Effector memory CD8-positive, alpha-beta T cell (primary cell): ENCODE data around the gene ATRNL1.

ENCODE experiments used
- ATAC-seq: fragments of 150-1000 bp; cut with Tn5 transposase; replicated peaks from 2 replicates; pipeline ENCODE4 v1.10.0; 2021; ENCODE audit warnings: mild to moderate bottlenecking, moderate library complexity
- DNase-seq, 3 experiments: peaks; one replicate each; pipeline ENCODE4 v3.0.0; 2021
- H3K27ac Mint-ChIP-seq, 2 donors: one replicate each; pipeline ENCODE4 v1.8.0; 2022; ENCODE audit warnings: mild to moderate bottlenecking in 2 of 2, mixed read lengths in 2 of 2, moderate library complexity in 2 of 2
- H3K27me3 Mint-ChIP-seq, 2 donors: one replicate each; pipeline ENCODE4 v1.8.0; 2022; ENCODE audit warnings: mixed read lengths in 2 of 2
- H3K36me3 Mint-ChIP-seq: one replicate; pipeline ENCODE4 v1.8.0; 2022; ENCODE audit warnings: mild to moderate bottlenecking, moderate library complexity, mixed read lengths; ENCODE audit not compliant: insufficient read depth
- H3K4me1 Mint-ChIP-seq, 2 donors: one replicate each; pipeline ENCODE4 v1.8.0; 2022; ENCODE audit warnings: low read depth in 2 of 2, mixed read lengths in 2 of 2
- H3K4me3 Mint-ChIP-seq, 2 donors: one replicate each; pipeline ENCODE4 v1.8.0; 2022; ENCODE audit warnings: mild to moderate bottlenecking in 2 of 2, mixed read lengths in 2 of 2, moderate library complexity in 2 of 2
- H3K9me3 Mint-ChIP-seq, 2 donors: one replicate each; pipeline ENCODE4 v1.8.0; 2022; ENCODE audit warnings: mixed read lengths in 2 of 2

Gene ATRNL1

GRCh38 chr10:115963848-115964247 is 870.7 kb downstream of the ATRNL1 start:
- Mint-ChIP-seq H3K4me1 (no peaks in the 10 kb centered on the region), H3K9me3 (peaks cover 13 to 33% of the 10 kb centered on the region in 2 donors), H3K27me3 (no peaks in the 10 kb centered on the region), H3K27ac (no peak overlapping the region), H3K36me3 (no peaks in the 10 kb centered on the region), H3K4me3 (no peak overlapping the region)
- DNase-seq: no peak
- ATAC-seq: no peak

- DNase-seq (no peak), ATAC-seq (no peak)
- Mint-ChIP-seq H3K27ac (no peak overlapping the region), H3K36me3 (no peaks in the 10 kb centered on the region), H3K27me3 (no peaks in the 10 kb centered on the region), H3K9me3 (peaks cover 10 to 28% of the 10 kb centered on the region in 2 donors), H3K4me1 (no peaks in the 10 kb centered on the region), H3K4me3 (no peak overlapping the region)
Measured at GRCh38 chr10:115964827-115965226, 871.7 kb downstream of the ATRNL1 start.

GRCh38 chr10:115965376-115965775 is 872.2 kb downstream of the ATRNL1 start:
- H3K4me3 Mint-ChIP-seq: no peak overlapping the region

GRCh38 chr10:115968236-115968635 is 875.1 kb downstream of the ATRNL1 start:
- ATAC-seq (no peak), DNase-seq (no peak)
- Mint-ChIP-seq H3K4me3 (no peak overlapping the region), H3K36me3 (no peaks in the 10 kb centered on the region), H3K27me3 (no peaks in the 10 kb centered on the region), H3K9me3 (peaks cover 21 to 39% of the 10 kb centered on the region in 2 donors), H3K27ac (no peak overlapping the region), H3K4me1 (no peaks in the 10 kb centered on the region)

More at GRCh38 chr10:115965376-115965775, 872.2 kb downstream of the ATRNL1 start:
- Mint-ChIP-seq H3K4me1 (no peaks in the 10 kb centered on the region), H3K27ac (no peak overlapping the region), H3K9me3 (peaks cover 8 to 25% of the 10 kb centered on the region in 2 donors), H3K27me3 (no peaks in the 10 kb centered on the region), H3K36me3 (no peaks in the 10 kb centered on the region)
- DNase-seq (no peak), ATAC-seq (no peak)

- Mint-ChIP-seq H3K4me1 (no peaks in the 10 kb centered on the region), H3K27ac (no peak overlapping the region), H3K4me3 (no peak overlapping the region), H3K9me3 (peaks cover 19 to 40% of the 10 kb centered on the region in 2 donors), H3K36me3 (no peaks in the 10 kb centered on the region), H3K27me3 (no peaks in the 10 kb centered on the region)
- DNase-seq (no peak), ATAC-seq (no peak)
Measured at GRCh38 chr10:115969591-115969990, 876.4 kb downstream of the ATRNL1 start.

- DNase-seq (no peak), ATAC-seq (no peak)
- Mint-ChIP-seq H3K36me3 (no peaks in the 10 kb centered on the region), H3K9me3 (peaks cover 21 to 40% of the 10 kb centered on the region in 2 donors), H3K27me3 (no peaks in the 10 kb centered on the region), H3K4me3 (no peak overlapping the region), H3K27ac (no peak overlapping the region), H3K4me1 (no peaks in the 10 kb centered on the region)
Measured at GRCh38 chr10:115971921-115972320, 878.8 kb downstream of the ATRNL1 start.

- no peak overlapping the region for H3K4me3 Mint-ChIP-seq
- H3K9me3 Mint-ChIP-seq: peaks cover 19 to 38% of the 10 kb centered on the region in 2 donors
- no peaks in the 10 kb centered on the region for H3K27me3 Mint-ChIP-seq
- no peak overlapping the region for H3K27ac Mint-ChIP-seq
- ATAC-seq (no peak), DNase-seq (no peak)
- no peaks in the 10 kb centered on the region for H3K36me3 Mint-ChIP-seq
- H3K4me1 Mint-ChIP-seq: no peaks in the 10 kb centered on the region
Measured at GRCh38 chr10:115972426-115972825, 879.3 kb downstream of the ATRNL1 start.

GRCh38 chr10:115974351-115974750 is 881.2 kb downstream of the ATRNL1 start:
- DNase-seq (no peak), ATAC-seq (no peak)
- no peaks in the 10 kb centered on the region for H3K27me3 Mint-ChIP-seq
- no peaks in the 10 kb centered on the region for H3K36me3 Mint-ChIP-seq
- H3K4me1 Mint-ChIP-seq: no peaks in the 10 kb centered on the region
- no peak overlapping the region for H3K27ac Mint-ChIP-seq
- no peak overlapping the region for H3K4me3 Mint-ChIP-seq
- peaks cover 16 to 21% of the 10 kb centered on the region in 2 donors for H3K9me3 Mint-ChIP-seq

- Mint-ChIP-seq H3K27me3 (no peaks in the 10 kb centered on the region), H3K36me3 (no peaks in the 10 kb centered on the region), H3K4me3 (no peak overlapping the region), H3K9me3 (peaks cover 17 to 21% of the 10 kb centered on the region in 2 donors), H3K4me1 (no peaks in the 10 kb centered on the region), H3K27ac (no peak overlapping the region)
- no peak for ATAC-seq
- no peak for DNase-seq
Measured at GRCh38 chr10:115974816-115975430, 881.8 kb downstream of the ATRNL1 start.

- no peak overlapping the region for H3K27ac Mint-ChIP-seq
- no peaks in the 10 kb centered on the region for H3K4me1 Mint-ChIP-seq
- ATAC-seq (no peak), DNase-seq (no peak)
- H3K36me3 Mint-ChIP-seq: no peaks in the 10 kb centered on the region
- H3K9me3 Mint-ChIP-seq: peaks cover 17 to 21% of the 10 kb centered on the region in 2 donors
- H3K4me3 Mint-ChIP-seq: no peak overlapping the region
- H3K27me3 Mint-ChIP-seq: no peaks in the 10 kb centered on the region
Measured at GRCh38 chr10:115975506-115975905, 882.3 kb downstream of the ATRNL1 start.

GRCh38 chr10:115976342-115976741 is 883.2 kb downstream of the ATRNL1 start:
- Mint-ChIP-seq H3K9me3 (peaks cover 14% of the 10 kb centered on the region in 2 donors), H3K27me3 (no peaks in the 10 kb centered on the region)
- no peak for ATAC-seq

GRCh38 chr10:115977855-115978254 is 884.7 kb downstream of the ATRNL1 start:
- ATAC-seq (no peak), DNase-seq (no peak)
- Mint-ChIP-seq H3K27ac (no peak overlapping the region), H3K27me3 (no peaks in the 10 kb centered on the region), H3K9me3 (peaks cover 6 to 14% of the 10 kb centered on the region in 2 donors), H3K4me1 (no peaks in the 10 kb centered on the region), H3K4me3 (no peak overlapping the region), H3K36me3 (no peaks in the 10 kb centered on the region)

More at GRCh38 chr10:115976342-115976741, 883.2 kb downstream of the ATRNL1 start:
- DNase-seq: no peak
- Mint-ChIP-seq H3K36me3 (no peaks in the 10 kb centered on the region), H3K4me3 (no peak overlapping the region), H3K27ac (no peak overlapping the region), H3K4me1 (no peaks in the 10 kb centered on the region)

- ATAC-seq (no peak), DNase-seq (no peak)
- Mint-ChIP-seq H3K27me3 (no peaks in the 10 kb centered on the region), H3K9me3 (peaks cover 4 to 16% of the 10 kb centered on the region in 2 donors), H3K27ac (no peak overlapping the region), H3K4me1 (no peaks in the 10 kb centered on the region), H3K4me3 (no peak overlapping the region), H3K36me3 (no peaks in the 10 kb centered on the region)
Measured at GRCh38 chr10:115979576-115979975, 886.4 kb downstream of the ATRNL1 start.

GRCh38 chr10:115980470-115980869 is 887.3 kb downstream of the ATRNL1 start:
- DNase-seq (no peak), ATAC-seq (no peak)
- no peaks in the 10 kb centered on the region for H3K36me3 Mint-ChIP-seq

More at GRCh38 chr10:115980470-115980869, 887.3 kb downstream of the ATRNL1 start:
- Mint-ChIP-seq H3K27ac (no peak overlapping the region), H3K4me1 (no peaks in the 10 kb centered on the region), H3K4me3 (no peak overlapping the region), H3K9me3 (peaks cover 4 to 16% of the 10 kb centered on the region in 2 donors), H3K27me3 (no peaks in the 10 kb centered on the region)
